Measurements from ENCODE around the gene NEURL4. TPM values are rescaled to one million over a fixed set of nuclear protein-coding genes. Genes with fewer than 3 reads are reported as not detected.

Gene NEURL4
- total RNA-seq, 1 experiment from 2014 or later = 21.4 TPM

GRCh38 chr17:7308625-7309433, 20.3 kb downstream of the NEURL4 start:
- BruUV-seq (replicated peaks) = TSS peak; percentile 88
- Histone ChIP-seq H3K9me2 (replicated peaks; ENCODE audit: low read length) (no peaks in the 10 kb centered on the region), H3K36me3 (ENCODE audit: low read depth, low read length) (peaks cover 35% of the 10 kb centered on the region), H3K4me1 (ENCODE audit: insufficient read depth, low read length) (peaks cover 23% of the 10 kb centered on the region; the same call in 1 of the 2 replicates), H3K4me2 (ENCODE audit: low read length) (peak overlapping the region; percentile 93), H4K20me1 (ENCODE audit: low read length) (peaks cover 38% of the 10 kb centered on the region), H3K4me3 (ENCODE audit: low read length) (peak overlapping the region; percentile 85), H3K79me2 (ENCODE audit: low read length) (peaks cover 51% of the 10 kb centered on the region), H3F3A (ENCODE audit: low read length, unreplicated experiment) (peaks cover 12% of the 10 kb centered on the region), H3K9me3 (ENCODE audit: low read length) (no peaks in the 10 kb centered on the region), H3K27ac (ENCODE audit: low read length) (peak overlapping the region; percentile 97), H3K9ac (ENCODE audit: low read length) (peak overlapping the region; percentile 100), H2AFZ (ENCODE audit: low read length) (no peak overlapping the region), H3K27me3 (ENCODE audit: low read length) (no peaks in the 10 kb centered on the region)
- CTCF ChIA-PET = no interaction called here
- DNase-seq = peak; percentile 68
- TF ChIP-seq EZH2 (IDR thresholded peaks at IDR 0.05; ENCODE audit: low read length, unreplicated experiment) (no peak), CTCF (conservative IDR thresholded peaks at IDR 0.05; ENCODE audit: low read depth, low read length) (no peak), EZH2phosphoT487 (IDR thresholded peaks at IDR 0.05; ENCODE audit: borderline replicate concordance, low read length) (no peak)
- ATAC-seq = peak; percentile 29
- intact Hi-C loops (cut with micrococcal nuclease) = loop anchor here (2.0 to 5.0 kb wide), 3 partner anchors 20 to 262 kb away; partner anchors contain the start of genes GABARAP and NEURL4
- POLR2A ChIA-PET (ENCODE audit: unreplicated experiment) = interaction anchor here (0.6 kb wide), 1 partner anchor 89 kb away, joined by 5 read pairs; no protein-coding TSS in a partner anchor

- Histone ChIP-seq H3F3A (ENCODE audit: low read length, unreplicated experiment) (peaks cover 6% of the 10 kb centered on the region), H3K79me2 (ENCODE audit: low read length) (peaks cover 51% of the 10 kb centered on the region), H3K9me3 (ENCODE audit: low read length) (no peaks in the 10 kb centered on the region), H3K27me3 (ENCODE audit: low read length) (no peaks in the 10 kb centered on the region), H2AFZ (ENCODE audit: low read length) (no peak overlapping the region), H3K4me2 (ENCODE audit: low read length) (peak overlapping the region; percentile 93), H3K9ac (ENCODE audit: low read length) (peak overlapping the region; percentile 100), H3K9me2 (replicated peaks; ENCODE audit: low read length) (no peaks in the 10 kb centered on the region), H3K4me3 (ENCODE audit: low read length) (peak overlapping the region; percentile 85), H3K4me1 (ENCODE audit: insufficient read depth, low read length) (peaks cover 23% of the 10 kb centered on the region; the same call in 1 of the 2 replicates), H4K20me1 (ENCODE audit: low read length) (peaks cover 34% of the 10 kb centered on the region), H3K36me3 (ENCODE audit: low read depth, low read length) (peaks cover 35% of the 10 kb centered on the region), H3K27ac (ENCODE audit: low read length) (peak overlapping the region; percentile 97)
- ATAC-seq (peak; percentile 8; the same call in 1 of the 2 replicates), DNase-seq (peak; percentile 35)
- TF ChIP-seq EZH2 (IDR thresholded peaks at IDR 0.05; ENCODE audit: low read length, unreplicated experiment) (no peak), CTCF (conservative IDR thresholded peaks at IDR 0.05; ENCODE audit: low read depth, low read length) (no peak), EZH2phosphoT487 (IDR thresholded peaks at IDR 0.05; ENCODE audit: borderline replicate concordance, low read length) (no peak)
- ChIA-PET CTCF (no interaction called here), POLR2A (ENCODE audit: unreplicated experiment) (no interaction called here)
- intact Hi-C loops (cut with micrococcal nuclease) = loop anchor here (2.0 to 5.0 kb wide), 3 partner anchors 21 to 261 kb away; partner anchors contain the start of genes GABARAP and NEURL4
- BruUV-seq (replicated peaks) = no TSS peak
Measured at GRCh38 chr17:7307686-7308624, 21.2 kb downstream of the NEURL4 start.
